Loucy (cell line): ENCODE results near the gene MCFD2.

Experiments
- H2AFZ ChIP-seq: fragments of 200-600 bp; sonication (generic); 2 replicates; pipeline ENCODE4 v1.6.0; 2016; ENCODE audit warnings: antibody characterized with exemption, mild to moderate bottlenecking, low read length, moderate library complexity
- H3F3A ChIP-seq: fragments of 200-600 bp; 2 replicates; pipeline ENCODE4 v1.6.0; 2016; ENCODE audit warnings: antibody characterized with exemption, low read depth, mild to moderate bottlenecking
- H3K27me3 ChIP-seq: fragments of 200-600 bp; sonication (generic); 2 replicates; pipeline ENCODE4 v1.6.1; 2014; ENCODE audit warnings: low read length, mild to moderate bottlenecking; ENCODE audit not compliant: insufficient read depth, poor library complexity, severe bottlenecking
- H3K36me3 ChIP-seq: fragments of 200-600 bp; sonication (generic); 2 replicates; pipeline ENCODE4 v1.6.1; 2016; ENCODE audit warnings: low read length; ENCODE audit not compliant: insufficient read depth
- H3K4me1 ChIP-seq: fragments of 200-600 bp; sonication (generic); 2 replicates; pipeline ENCODE4 v1.5.1; 2014; ENCODE audit warnings: low read length, mild to moderate bottlenecking; ENCODE audit not compliant: insufficient read depth, poor library complexity, severe bottlenecking
- H3K4me2 ChIP-seq: fragments of 200-600 bp; sonication (generic); 2 replicates; pipeline ENCODE4 v1.6.0; 2014; ENCODE audit warnings: antibody characterized with exemption, low read length, low read depth, mild to moderate bottlenecking; ENCODE audit not compliant: poor library complexity, severe bottlenecking
- H3K4me3 ChIP-seq: fragments of 200-600 bp; sonication (generic); 2 replicates; pipeline ENCODE4 v1.5.1; 2014; ENCODE audit warnings: low read length, mild to moderate bottlenecking, mixed read lengths; ENCODE audit not compliant: poor library complexity, severe bottlenecking
- H3K79me2 ChIP-seq: fragments of 200-600 bp; sonication (generic); 2 replicates; pipeline ENCODE4 v1.6.1; 2014; ENCODE audit warnings: low read length; ENCODE audit not compliant: insufficient read depth
- H3K9ac ChIP-seq: fragments of 200-600 bp; sonication (generic); 2 replicates; pipeline ENCODE4 v1.6.0; 2014; ENCODE audit warnings: mild to moderate bottlenecking, low read depth, low read length, moderate library complexity; ENCODE audit not compliant: poor library complexity, severe bottlenecking
- H3K9me2 ChIP-seq: fragments of 200-600 bp; sonication (generic); replicated peaks from 2 replicates; pipeline ENCODE4 v1.6.1; 2016; ENCODE audit warnings: low read depth, low read length, mixed read lengths
- H3K9me3 ChIP-seq: fragments of 200-600 bp; sonication (generic); 2 replicates; pipeline ENCODE4 v1.6.1; 2014; ENCODE audit warnings: mild to moderate bottlenecking, antibody characterized with exemption, low read length, low read depth; ENCODE audit not compliant: insufficient read depth
- H4K20me1 ChIP-seq: fragments of 200-600 bp; sonication (generic); 2 replicates; pipeline ENCODE4 v1.6.0; 2014; ENCODE audit warnings: antibody characterized with exemption, low read length, mild to moderate bottlenecking; ENCODE audit not compliant: insufficient read depth, poor library complexity, severe bottlenecking
- EZH2phosphoT487 ChIP-seq: fragments of 200-600 bp; IDR thresholded peaks from 2 replicates; pipeline ENCODE4 v1.6.1; 2018; ENCODE audit warnings: antibody characterized with exemption, mild to moderate bottlenecking, moderate library complexity, borderline replicate concordance
- TF ChIP-seq, protein P1 (sequence below): fragments of 200-600 bp; sonication (generic); conservative IDR thresholded peaks from 2 replicates; pipeline ENCODE4 v1.5.1; 2014; ENCODE audit warnings: mild to moderate bottlenecking, antibody characterized with exemption, low read length

The MCFD2 gene

DNA sequence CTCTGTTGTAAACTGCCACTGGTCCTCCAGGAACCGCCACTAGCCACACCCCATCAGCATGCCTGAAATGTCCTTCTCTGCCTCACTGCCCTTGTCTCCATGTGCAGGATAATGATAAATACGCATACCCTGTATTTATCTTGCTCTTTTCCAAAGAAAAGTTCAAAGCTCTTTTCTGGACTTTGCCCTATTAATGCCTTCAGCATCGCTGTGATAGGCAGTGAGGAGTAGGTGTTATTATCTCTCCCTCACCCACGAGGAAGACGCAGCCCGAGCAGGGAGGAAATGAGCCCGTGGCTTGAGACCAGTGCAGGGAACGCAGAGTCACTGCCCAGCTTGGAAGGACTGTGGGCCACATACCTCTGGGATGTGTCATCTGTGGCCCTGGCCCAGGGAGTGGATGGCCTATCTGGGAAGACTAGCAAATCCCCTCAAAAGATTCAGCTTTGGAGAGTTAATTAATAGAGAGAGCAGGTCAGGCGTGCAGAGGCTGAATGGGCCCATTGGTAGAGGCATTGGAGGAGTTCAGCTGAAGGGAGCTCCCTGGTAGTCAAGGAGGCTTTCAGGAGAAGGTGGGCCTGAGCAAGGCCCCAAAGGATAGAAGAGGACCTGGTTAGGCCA is 39.5 kb upstream of the MCFD2 start:
- H3K27me3 ChIP-seq = no peaks in the 10 kb centered on the region
- H4K20me1 ChIP-seq = no peaks in the 10 kb centered on the region
- TF ChIP-seq, protein P1, sequence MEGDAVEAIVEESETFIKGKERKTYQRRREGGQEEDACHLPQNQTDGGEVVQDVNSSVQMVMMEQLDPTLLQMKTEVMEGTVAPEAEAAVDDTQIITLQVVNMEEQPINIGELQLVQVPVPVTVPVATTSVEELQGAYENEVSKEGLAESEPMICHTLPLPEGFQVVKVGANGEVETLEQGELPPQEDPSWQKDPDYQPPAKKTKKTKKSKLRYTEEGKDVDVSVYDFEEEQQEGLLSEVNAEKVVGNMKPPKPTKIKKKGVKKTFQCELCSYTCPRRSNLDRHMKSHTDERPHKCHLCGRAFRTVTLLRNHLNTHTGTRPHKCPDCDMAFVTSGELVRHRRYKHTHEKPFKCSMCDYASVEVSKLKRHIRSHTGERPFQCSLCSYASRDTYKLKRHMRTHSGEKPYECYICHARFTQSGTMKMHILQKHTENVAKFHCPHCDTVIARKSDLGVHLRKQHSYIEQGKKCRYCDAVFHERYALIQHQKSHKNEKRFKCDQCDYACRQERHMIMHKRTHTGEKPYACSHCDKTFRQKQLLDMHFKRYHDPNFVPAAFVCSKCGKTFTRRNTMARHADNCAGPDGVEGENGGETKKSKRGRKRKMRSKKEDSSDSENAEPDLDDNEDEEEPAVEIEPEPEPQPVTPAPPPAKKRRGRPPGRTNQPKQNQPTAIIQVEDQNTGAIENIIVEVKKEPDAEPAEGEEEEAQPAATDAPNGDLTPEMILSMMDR = no peak
- TF ChIP-seq EZH2phosphoT487 = no peak
- no peak overlapping the region for H3K4me3 ChIP-seq
- no peak overlapping the region for H3K4me2 ChIP-seq
- no peaks in the 10 kb centered on the region for H3K9me3 ChIP-seq
- H3K9ac ChIP-seq = no peak overlapping the region
- H3F3A ChIP-seq = no peaks in the 10 kb centered on the region
- peaks cover 66% of the 10 kb centered on the region for H3K36me3 ChIP-seq
- no peak overlapping the region for H2AFZ ChIP-seq
- H3K4me1 ChIP-seq = no peaks in the 10 kb centered on the region
- no peaks in the 10 kb centered on the region for H3K9me2 ChIP-seq
- peaks cover under 1% of the 10 kb centered on the region; the same call in 1 of the 2 replicates for H3K79me2 ChIP-seq

- Histone ChIP-seq H3K36me3 (peaks cover 50% of the 10 kb centered on the region), H3K9me2 (no peaks in the 10 kb centered on the region), H3K9ac (no peak overlapping the region), H3K4me1 (no peaks in the 10 kb centered on the region), H4K20me1 (no peaks in the 10 kb centered on the region), H2AFZ (no peak overlapping the region), H3K27me3 (no peaks in the 10 kb centered on the region), H3K9me3 (no peaks in the 10 kb centered on the region), H3K79me2 (peaks cover 27% of the 10 kb centered on the region), H3K4me2 (no peak overlapping the region), H3K4me3 (no peak overlapping the region), H3F3A (no peaks in the 10 kb centered on the region)
- no peak for TF ChIP-seq EZH2phosphoT487
- TF ChIP-seq, protein P1 = no peak
These were observed 36.6 kb upstream of the MCFD2 start for GRCh38 chr2:46952171-46952570.

- Histone ChIP-seq H3K9ac (no peak overlapping the region), H4K20me1 (no peaks in the 10 kb centered on the region), H3K27me3 (no peaks in the 10 kb centered on the region), H3K9me3 (no peaks in the 10 kb centered on the region), H3K4me3 (no peak overlapping the region), H3K4me1 (peaks cover 5% of the 10 kb centered on the region), H3K9me2 (no peaks in the 10 kb centered on the region), H3K79me2 (peaks cover 34% of the 10 kb centered on the region), H3F3A (no peaks in the 10 kb centered on the region), H2AFZ (no peak overlapping the region), H3K36me3 (peaks cover 43% of the 10 kb centered on the region), H3K4me2 (no peak overlapping the region)
- TF ChIP-seq, protein P1 = no peak
- TF ChIP-seq EZH2phosphoT487 = no peak
These were observed 35.9 kb upstream of the MCFD2 start for GRCh38 chr2:46951290-46952064.
